LNCAP (cell line): ENCODE measurements around the gene ACAN.
A peak's percentile ranks its signal among the peaks of the same experiment; 100 is the strongest.

Experiments
- CTCF ChIP-seq: fragments of 450-650 bp; IDR thresholded peaks from 2 replicates; pipeline ENCODE4 v1.5.1; 2017; ENCODE audit warnings: mild to moderate bottlenecking

Gene ACAN

GRCh38 chr15:88902846-88903245 is 99.6 kb downstream of the ACAN start:
- TF ChIP-seq CTCF, result no peak

DNA sequence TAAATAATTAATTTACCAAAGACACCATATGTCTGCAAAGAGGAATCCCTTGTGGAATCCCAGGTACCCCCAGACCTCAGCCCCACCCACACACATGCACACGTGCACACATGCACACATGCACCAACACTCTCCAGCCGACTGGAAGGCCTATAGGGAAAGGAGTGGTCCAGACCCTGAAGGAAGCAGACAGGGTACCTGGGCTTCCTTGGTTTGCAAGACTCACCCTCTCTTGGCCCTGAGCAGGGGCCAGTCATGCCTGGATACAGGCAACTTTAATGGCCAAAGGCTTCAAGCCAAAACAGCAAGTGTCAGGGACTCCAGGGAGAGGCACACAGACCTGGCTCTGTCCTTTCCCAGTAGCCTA is 101.0 kb downstream of the ACAN start:
- TF ChIP-seq CTCF, result no peak

DNA sequence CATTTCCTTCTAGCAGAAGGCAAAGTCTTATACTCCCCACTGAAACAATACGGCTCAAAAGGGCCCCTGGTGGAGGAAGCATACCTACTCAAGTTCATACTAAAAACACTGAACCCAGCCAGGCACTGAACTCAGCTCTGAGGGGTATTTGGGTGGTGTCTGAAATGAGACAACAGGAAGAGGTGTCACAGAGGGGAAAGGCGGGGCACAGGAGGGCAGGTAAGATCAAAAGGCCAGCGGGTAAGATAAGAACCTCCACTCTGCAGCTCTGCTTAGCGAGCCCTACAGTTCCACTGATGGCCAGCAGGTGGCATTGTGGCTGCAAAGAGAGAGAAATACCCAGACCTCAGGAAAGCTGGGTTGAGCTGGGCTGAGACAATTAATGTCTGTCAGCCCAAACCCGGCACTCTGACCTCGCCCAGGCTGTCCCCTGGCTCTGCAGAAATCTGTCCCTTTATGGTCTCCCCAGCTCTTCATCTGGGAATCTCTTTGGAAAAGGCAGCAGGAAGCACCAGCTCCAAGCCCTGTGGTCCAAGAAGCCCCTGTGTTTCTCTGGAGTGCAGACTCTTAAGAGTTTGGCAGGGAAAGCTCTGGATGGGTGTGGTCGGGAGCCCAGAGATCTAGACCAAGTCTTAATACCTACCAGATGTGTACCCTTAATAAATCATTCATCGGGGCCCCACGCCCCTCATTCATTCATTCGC is 101.5 kb downstream of the ACAN start:
- TF ChIP-seq CTCF, result peak; percentile 95

- no peak for TF ChIP-seq CTCF
These were observed 102.3 kb downstream of the ACAN start for GRCh38 chr15:88905576-88905975.

DNA sequence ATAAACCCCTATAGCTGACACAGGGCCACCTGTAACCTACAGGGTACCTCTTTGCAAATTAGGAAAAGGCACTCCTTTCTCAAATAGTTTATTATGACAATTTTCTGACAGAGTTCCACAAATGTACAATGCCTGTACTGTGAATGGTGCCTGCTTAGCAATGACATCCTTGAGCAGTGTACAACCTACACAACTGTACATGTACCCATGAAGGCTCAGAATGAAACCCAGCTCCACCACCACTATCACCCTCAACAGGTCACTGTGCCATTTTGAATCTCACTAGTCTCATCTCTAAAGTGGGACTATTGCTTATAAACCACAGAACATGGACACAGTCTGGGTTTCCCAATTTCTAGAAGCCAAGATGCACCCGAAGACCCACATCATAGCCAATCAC is 102.9 kb downstream of the ACAN start:
- TF ChIP-seq CTCF, result no peak

DNA sequence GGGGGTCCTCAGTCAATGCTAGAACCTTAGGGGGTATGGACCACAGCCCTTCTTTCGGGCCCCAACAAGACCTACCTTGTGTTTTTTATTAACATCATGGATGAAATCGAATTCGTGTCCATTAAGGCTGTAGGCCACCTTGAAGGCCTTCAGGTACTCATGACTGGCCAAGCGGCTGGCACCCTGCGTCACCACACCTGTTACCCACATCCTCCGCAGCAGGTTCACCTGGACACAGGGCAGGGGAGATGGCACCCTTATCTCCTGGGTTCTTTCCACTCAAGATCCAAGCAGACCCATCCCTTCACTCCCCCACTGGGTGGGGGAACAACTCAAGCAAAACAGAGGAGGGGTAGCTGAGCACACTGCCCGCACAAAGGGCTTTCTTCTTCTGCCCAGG is 103.3 kb downstream of the ACAN start:
- no peak for TF ChIP-seq CTCF

GRCh38 chr15:88907111-88907510 is 103.9 kb downstream of the ACAN start:
- TF ChIP-seq CTCF, result no peak

DNA sequence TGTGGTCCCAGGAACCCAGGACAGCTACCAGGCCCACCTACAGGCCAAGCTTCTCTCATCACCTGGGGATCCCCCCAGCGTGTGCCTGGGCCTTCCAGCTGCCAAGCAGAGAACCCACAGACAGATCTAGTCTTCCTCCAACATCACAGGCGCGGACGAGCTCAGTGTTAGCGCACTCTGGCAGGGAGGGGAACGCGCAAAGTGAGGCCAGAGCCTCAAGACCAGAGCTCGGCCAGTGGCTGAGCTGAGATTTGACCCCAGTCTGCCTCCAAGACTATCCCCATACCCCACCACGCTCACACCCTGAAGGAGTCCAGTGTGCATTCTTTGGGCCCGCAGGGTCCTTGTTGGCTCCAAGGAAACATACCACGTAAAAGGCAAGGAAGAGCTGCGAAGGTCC is 104.9 kb downstream of the ACAN start:
- no peak for TF ChIP-seq CTCF
